K562 (cell line): ENCODE data around the gene UBE2V1. TPM values are rescaled to one million over a fixed set of nuclear protein-coding genes. Genes with fewer than 3 reads are reported as not detected.
A peak's percentile ranks its signal among the peaks of the same experiment; 100 is the strongest.

Source experiments
- ATAC-seq: fragments of 200-7000 bp; cut with Tn5 transposase; 3 replicates; pipeline ENCODE4 v1.9.1; 2020; ENCODE audit warnings: moderate library complexity
- BruUV-seq: library from RNA; stranded (reverse); fragments of 400-500 nt; replicated peaks from 2 replicates; lab custom pipeline; 2021; lab: Mats Ljungman, UMichigan
- CTCF ChIA-PET: fragments of 300-600 bp; formaldehyde crosslinking; extraction: SDS; loops from one replicate; lab custom pipeline; 2021; ENCODE audit warnings: low intra/inter-chr PET ratio; lab: Yijun Ruan, JAX
- POLR2A ChIA-PET: fragments of 300-600, 350-650 bp; sonication (Branson Sonifier 250); formaldehyde crosslinking; extraction: SDS; loops from one replicate; lab custom pipeline; 2021; ENCODE audit warnings: antibody characterized with exemption, inconsistent platforms; lab: Yijun Ruan, JAX
- DNase-seq, 4 experiments: peaks; one replicate each; pipeline versions ENCODE4 v3.0.0 to v3.0.0-alpha.2; 2011 to 2018; ENCODE audit warnings: low spot score in 3 of 4, mixed read lengths in 3 of 4; ENCODE audit errors: extremely low read depth in 1 of 4
- FAIRE-seq: peaks from 2 replicates; lab custom pipeline; 2011; peaks lifted over from hg19 to GRCh38; lab: Jason Lieb, UNC
- H2AFZ ChIP-seq: 2 replicates; pipeline ENCODE4 v1.6.0; 2011; ENCODE audit warnings: low read depth, low read length, control low read depth, inconsistent platforms
- H3K27ac ChIP-seq: fragments of 200-600 bp; 3 replicates; pipeline ENCODE4 v1.8.0; 2011; ENCODE audit warnings: low read depth, mild to moderate bottlenecking, control low read depth, inconsistent platforms, low read length, moderate library complexity, mixed read lengths; ENCODE audit errors: extremely low read depth
- H3K27me3 ChIP-seq, 2 experiments: fragments of 300-600 bp in 1 of 2; 2 replicates in 1 of 2; 3 replicates in 1 of 2; pipeline versions ENCODE4 v1.6.0 to v1.8.0; 2011; ENCODE audit warnings: inconsistent platforms in 2 of 2, low read length in 2 of 2, mild to moderate bottlenecking in 1 of 2, mixed read lengths in 1 of 2, moderate library complexity in 1 of 2; ENCODE audit not compliant: control insufficient read depth in 2 of 2, insufficient read depth in 2 of 2
- H3K36me3 ChIP-seq: fragments of 300-600 bp; 3 replicates; pipeline ENCODE4 v1.8.0; 2011; ENCODE audit warnings: mild to moderate bottlenecking, low read length, inconsistent platforms; ENCODE audit not compliant: control insufficient read depth, insufficient read depth
- H3K4me1 ChIP-seq, 2 experiments: fragments of 200-600 bp in 1 of 2; replicated peaks in 1 of 2; 2 replicates in 1 of 2; 3 replicates in 1 of 2; pipeline versions ENCODE4 v1.5.1 to v1.8.0; 2011; ENCODE audit warnings: inconsistent platforms in 2 of 2, low read length in 2 of 2, mild to moderate bottlenecking in 1 of 2, mixed read lengths in 1 of 2, moderate library complexity in 1 of 2; ENCODE audit not compliant: control insufficient read depth in 2 of 2, insufficient read depth in 2 of 2
- H3K4me2 ChIP-seq: 2 replicates; pipeline ENCODE4 v1.6.1; 2011; ENCODE audit warnings: low read length, control low read depth, inconsistent platforms, mixed read lengths; ENCODE audit not compliant: insufficient read depth
- H3K4me3 ChIP-seq: fragments of 200-600 bp; sonication (generic), shearing (Covaris generic); 2 replicates; pipeline ENCODE4 v1.5.1; 2016; ENCODE audit warnings: control low read depth, inconsistent platforms
- H3K79me2 ChIP-seq: fragments of 200-600 bp; 3 replicates; pipeline ENCODE4 v1.8.0; 2011; ENCODE audit warnings: low read length, inconsistent platforms; ENCODE audit not compliant: control insufficient read depth, insufficient read depth
- H3K9ac ChIP-seq, 2 experiments: 2 replicates each; pipeline versions ENCODE4 v1.6.0 to v1.6.1; 2011; ENCODE audit warnings: low read depth in 2 of 2, low read length in 2 of 2, control low read depth in 1 of 2, inconsistent platforms in 1 of 2, mild to moderate bottlenecking in 1 of 2, mixed read lengths in 1 of 2; ENCODE audit not compliant: insufficient read depth in 1 of 2
- H3K9me1 ChIP-seq: one replicate; pipeline ENCODE4 v1.6.0; 2011; ENCODE audit warnings: inconsistent platforms, mild to moderate bottlenecking, low read length, moderate library complexity; ENCODE audit not compliant: control insufficient read depth, insufficient read depth
- H3K9me3 ChIP-seq: replicated peaks from 2 replicates; pipeline ENCODE4 v1.5.1; 2011; ENCODE audit warnings: low read depth, low read length, inconsistent platforms; ENCODE audit not compliant: control insufficient read depth, insufficient read depth
- H4K20me1 ChIP-seq: replicated peaks from 2 replicates; pipeline ENCODE4 v1.6.1; 2011; ENCODE audit warnings: low read length, inconsistent platforms, mixed read lengths; ENCODE audit not compliant: control insufficient read depth, insufficient read depth
- CEBPG ChIP-seq, 3 experiments: fragments of 200-800 bp in 1 of 3; sonication (Bioruptor generic) in 1 of 3; sonication (generic) in 1 of 3; formaldehyde crosslinking in 1 of 3; IDR thresholded peaks in 2 of 3; conservative IDR thresholded peaks in 1 of 3; 2 replicates each; pipeline versions ENCODE4 v1.6.1 to v1.8.0; 2016 to 2022; ENCODE audit warnings: missing compliant biosample characterization in 2 of 3, missing genetic modification characterization in 2 of 3, mild to moderate bottlenecking in 1 of 3, missing genetic modification reagents in 1 of 3
- GABPB1 ChIP-seq: sonication (generic); formaldehyde crosslinking; IDR thresholded peaks from 2 replicates; pipeline ENCODE4 v1.8.0; 2022; ENCODE audit warnings: mild to moderate bottlenecking, missing genetic modification reagents
- PTBP1 ChIP-seq: fragments of 200-400 bp; formaldehyde crosslinking; IDR thresholded peaks from 2 replicates; pipeline ENCODE4 v1.6.1; 2017; ENCODE audit warnings: low read depth, low read length
- STAT5A ChIP-seq: IDR thresholded peaks from 2 replicates; pipeline ENCODE4 v1.6.1; 2012; ENCODE audit warnings: low read length, inconsistent platforms, borderline replicate concordance
- ZFX ChIP-seq: sonication (generic); formaldehyde crosslinking; IDR thresholded peaks from 2 replicates; pipeline ENCODE4 v1.8.0; 2022; ENCODE audit warnings: mild to moderate bottlenecking, missing genetic modification reagents, moderate library complexity
- WGBS: fragments of 100-300 bp; shearing (Covaris generic); methylation state at CpG from one replicate; pipeline ENCODE4 v1.1.6; 2016; ENCODE audit warnings: low coverage, mixed read lengths; ENCODE audit not compliant: insufficient coverage; ENCODE audit errors: missing lambda C conversion rate; 5-methylcytosine and 5-hydroxymethylcytosine counted together
- in situ Hi-C: fragments of 300-500 bp; cut with MboI; formaldehyde crosslinking; loops from 4 replicates; pipeline ENCODE4 v1.15.0; 2018; ENCODE audit warnings: inconsistent platforms, mixed read lengths
- intact Hi-C: fragments of 100-400 bp; cut with micrococcal nuclease; formaldehyde crosslinking; loops from 2 replicates; pipeline ENCODE4 v1.14.2; 2022
- polyA plus RNA-seq, 8 experiments: library from polyadenylated mRNA; depleted of rRNA in 4 of 8; stranded (reverse) in 5 of 8; unstranded in 3 of 8; fragments of >200 nt; fragmentation: Nextera tagmentation in 2 of 8; fragmentation: Illumina TruSeq in 1 of 8; extraction: Ambion mirVana in 2 of 8; extraction: Trizol in 1 of 8; gene quantifications; 2 replicates each; pipeline versions ENCODE4 v1.2.1 to v1.2.3, GENCODE V29; 2011 to 2014; ENCODE audit warnings: inconsistent platforms in 1 of 8, missing spikeins in 1 of 8
- total RNA-seq, 7 experiments: library from RNA; depleted of rRNA in 6 of 7; stranded (reverse); fragments of >200 nt in 6 of 7; fragmentation: Illumina TruSeq in 2 of 7; extraction: Trizol in 2 of 7; gene quantifications; 2 replicates each; pipeline versions ENCODE4 v1.2.1 to v1.2.3, GENCODE V29; 2011 to 2021; ENCODE audit warnings: low replicate concordance in 1 of 7
- TF ChIP-seq, protein P1 (sequence below): fragments of 150-350 bp; conservative IDR thresholded peaks from 2 replicates; pipeline ENCODE4 v1.6.1; 2014; ENCODE audit warnings: low read length

Gene UBE2V1
- total and polyA plus RNA-seq, 9 of the 15 experiments (the other 6 are each of a cell fraction or from before 2014, with no cell fraction given): 93.0 to 357 (median 119) TPM

GRCh38 chr20:50067461-50067860 lies 45.5 kb downstream of the UBE2V1 start (continued):
- no peak for TF ChIP-seq GABPB1 (CRISPR knock-in tag)
- no peak for TF ChIP-seq CEBPG (CRISPR knock-in tag; IDR thresholded peaks at IDR 0.05)
- TF ChIP-seq CEBPG (tag; conservative IDR thresholded peaks at IDR 0.05 in 1 of 2, IDR thresholded peaks at IDR 0.05 in 1 of 2): no peak
- TF ChIP-seq STAT5A: no peak
- TF ChIP-seq, protein P1, sequence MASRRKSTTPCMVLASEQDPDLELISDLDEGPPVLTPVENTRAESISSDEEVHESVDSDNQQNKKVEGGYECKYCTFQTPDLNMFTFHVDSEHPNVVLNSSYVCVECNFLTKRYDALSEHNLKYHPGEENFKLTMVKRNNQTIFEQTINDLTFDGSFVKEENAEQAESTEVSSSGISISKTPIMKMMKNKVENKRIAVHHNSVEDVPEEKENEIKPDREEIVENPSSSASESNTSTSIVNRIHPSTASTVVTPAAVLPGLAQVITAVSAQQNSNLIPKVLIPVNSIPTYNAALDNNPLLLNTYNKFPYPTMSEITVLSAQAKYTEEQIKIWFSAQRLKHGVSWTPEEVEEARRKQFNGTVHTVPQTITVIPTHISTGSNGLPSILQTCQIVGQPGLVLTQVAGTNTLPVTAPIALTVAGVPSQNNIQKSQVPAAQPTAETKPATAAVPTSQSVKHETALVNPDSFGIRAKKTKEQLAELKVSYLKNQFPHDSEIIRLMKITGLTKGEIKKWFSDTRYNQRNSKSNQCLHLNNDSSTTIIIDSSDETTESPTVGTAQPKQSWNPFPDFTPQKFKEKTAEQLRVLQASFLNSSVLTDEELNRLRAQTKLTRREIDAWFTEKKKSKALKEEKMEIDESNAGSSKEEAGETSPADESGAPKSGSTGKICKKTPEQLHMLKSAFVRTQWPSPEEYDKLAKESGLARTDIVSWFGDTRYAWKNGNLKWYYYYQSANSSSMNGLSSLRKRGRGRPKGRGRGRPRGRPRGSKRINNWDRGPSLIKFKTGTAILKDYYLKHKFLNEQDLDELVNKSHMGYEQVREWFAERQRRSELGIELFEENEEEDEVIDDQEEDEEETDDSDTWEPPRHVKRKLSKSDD: no peak

DNA sequence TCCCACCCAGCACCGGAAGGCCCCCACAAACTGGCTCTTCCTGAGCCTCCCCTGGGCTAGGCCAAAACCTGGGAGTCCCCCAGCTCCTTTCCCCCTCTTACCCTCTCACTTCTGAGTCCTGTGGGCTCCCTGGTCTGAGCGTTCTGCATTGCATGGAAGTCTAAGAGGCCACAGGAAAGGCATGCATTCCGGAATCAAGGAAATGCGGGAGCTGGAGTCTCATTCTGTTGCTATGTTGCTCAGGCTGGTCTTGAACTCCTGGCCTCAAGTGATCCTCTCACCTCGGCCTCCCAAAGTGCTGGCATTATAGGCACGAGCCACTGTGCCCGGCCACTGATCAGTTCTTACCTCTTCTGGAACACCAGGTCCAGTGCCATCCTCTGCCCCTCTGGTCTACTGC lies 45.9 kb downstream of the UBE2V1 start:
- CTCF ChIA-PET: no interaction called here

More for the DNA sequence above, 45.9 kb downstream of the UBE2V1 start:
- no peak for TF ChIP-seq PTBP1
- TF ChIP-seq ZFX (CRISPR knock-in tag): 0 out of 2 replicates have a peak, but pooled peaks have one; percentile 14
- peak overlapping the region in 1 of 2 experiments; percentile 32; a peak in 1 of 4 replicates for H3K9ac ChIP-seq
- no peaks in the 10 kb centered on the region for H3K36me3 ChIP-seq
- 56% methylated on average over 7 of the region's 7 CpGs for WGBS
- no peak overlapping the region for H3K4me3 ChIP-seq
- peaks cover 2 to 25% of the 10 kb centered on the region in 2 experiments; a peak in 4 of 5 replicates for H3K4me1 ChIP-seq
- POLR2A ChIA-PET: interaction anchor here (0.6 kb wide), 1 partner anchor 88 kb away, joined by 3 read pairs; no protein-coding TSS in a partner anchor
- no peaks in the 10 kb centered on the region for H3K9me1 ChIP-seq
- H3K27ac ChIP-seq: no peak overlapping the region
- in situ Hi-C loops: no loop called here
- H3K4me2 ChIP-seq: no peak overlapping the region
- H4K20me1 ChIP-seq: no peaks in the 10 kb centered on the region
- intact Hi-C loops: no loop called here
- no TSS peak for BruUV-seq
- H3K27me3 ChIP-seq: no peaks in the 10 kb centered on the region
- H2AFZ ChIP-seq: no peak overlapping the region
- ATAC-seq (no peak), DNase-seq (no peak), FAIRE-seq (no peak)
- no peaks in the 10 kb centered on the region for H3K9me3 ChIP-seq
- no peaks in the 10 kb centered on the region for H3K79me2 ChIP-seq
